ENCODE data around the gene DLK1.

The DLK1 gene

DNA sequence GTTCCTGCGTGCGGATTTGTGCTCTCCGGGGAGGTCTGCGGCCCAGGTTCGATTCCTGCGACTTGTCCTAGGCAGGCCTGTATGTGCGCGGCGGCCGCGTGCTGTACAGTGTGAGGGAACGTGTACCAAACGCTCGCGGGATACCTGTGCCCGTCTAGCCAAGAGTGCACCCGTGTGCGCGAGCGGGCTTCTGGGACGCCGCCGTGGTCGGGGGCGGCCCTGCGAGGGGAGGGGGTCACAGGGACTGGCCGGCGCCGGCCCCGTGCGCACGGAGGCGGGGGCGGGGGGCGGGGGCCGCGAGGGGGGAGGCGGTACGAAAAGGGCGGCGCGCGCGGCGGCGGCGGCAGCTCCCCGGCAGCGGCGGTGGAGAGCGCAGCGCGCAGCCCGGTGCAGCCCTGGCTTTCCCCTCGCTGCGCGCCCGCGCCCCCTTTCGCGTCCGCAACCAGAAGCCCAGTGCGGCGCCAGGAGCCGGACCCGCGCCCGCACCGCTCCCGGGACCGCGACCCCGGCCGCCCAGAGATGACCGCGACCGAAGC, at the start of gene DLK1:
Gene DLK1, plus strand, starts transcription at position 343 of the 536 bp plus-strand sequence. Its CDS starts 177 bp downstream, at position 520.
- no peak for DNase-seq (ENCODE audit: extremely low read depth in 1 of 2, low read depth in 1 of 2)

- no peak for DNase-seq (ENCODE audit: extremely low read depth in 1 of 2, low read depth in 1 of 2)
Measured at GRCh38 chr14:100677152-100677551, 49.5 kb upstream of the DLK1 start.

DNA sequence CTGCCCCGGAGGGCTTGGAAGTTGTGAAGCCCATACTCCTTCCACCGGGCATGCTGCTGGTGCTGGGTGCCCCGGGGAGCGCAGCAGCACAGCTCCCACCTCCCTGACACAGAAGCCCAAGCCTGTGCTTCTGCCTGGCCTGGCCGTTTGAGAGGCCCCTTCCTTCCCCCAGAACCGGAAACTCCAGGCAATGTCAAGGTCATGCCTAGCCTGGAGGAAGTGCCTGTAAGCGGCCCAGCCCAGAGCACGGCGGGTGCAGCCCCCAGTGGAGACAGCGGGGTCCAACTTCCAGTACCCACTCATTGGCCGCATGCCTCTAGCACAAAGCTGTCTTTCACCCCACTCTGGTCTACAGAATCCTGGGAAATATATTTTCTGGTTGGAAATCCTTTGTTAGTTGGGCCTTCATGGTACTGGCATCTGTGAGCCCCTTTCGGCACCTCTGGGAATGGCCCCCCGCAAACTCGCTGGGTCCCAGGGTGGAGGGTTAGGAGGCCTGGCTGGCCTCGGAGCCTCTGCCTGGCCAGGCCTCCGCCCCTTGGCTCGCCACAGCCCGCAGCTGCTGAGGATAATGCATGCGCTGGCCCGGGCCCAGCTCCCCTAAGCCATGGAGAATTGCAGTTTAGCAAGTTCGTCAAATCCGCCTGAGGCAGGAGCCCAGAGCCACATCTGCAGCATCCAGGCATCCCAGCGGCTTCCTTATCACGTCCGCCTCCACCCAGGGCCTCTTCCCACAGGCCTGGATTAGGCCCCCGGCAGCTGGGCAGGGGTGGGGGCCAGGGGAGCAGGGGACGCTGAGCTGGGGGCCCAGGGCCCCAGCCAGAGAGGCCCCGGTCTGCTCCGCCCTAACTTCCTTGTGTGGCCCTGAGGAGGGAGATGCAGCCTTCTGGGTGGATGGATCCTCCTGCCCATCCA, 48.9 kb upstream of the DLK1 start:
- DNase-seq (ENCODE audit: extremely low read depth in 1 of 2, low read depth in 1 of 2), result no peak

- DNase-seq (ENCODE audit: extremely low read depth in 1 of 2, low read depth in 1 of 2), result no peak
Measured at GRCh38 chr14:100678469-100678828, 48.2 kb upstream of the DLK1 start.

- DNase-seq (ENCODE audit: extremely low read depth in 1 of 2, low read depth in 1 of 2), result no peak
Measured at GRCh38 chr14:100679153-100679552, 47.5 kb upstream of the DLK1 start.

- no peak for DNase-seq (ENCODE audit: extremely low read depth in 1 of 2, low read depth in 1 of 2)
Measured at GRCh38 chr14:100679707-100680438, 46.8 kb upstream of the DLK1 start.

- DNase-seq (ENCODE audit: extremely low read depth in 1 of 2, low read depth in 1 of 2), result no peak
Measured at GRCh38 chr14:100680439-100681051, 46.1 kb upstream of the DLK1 start.

DNA sequence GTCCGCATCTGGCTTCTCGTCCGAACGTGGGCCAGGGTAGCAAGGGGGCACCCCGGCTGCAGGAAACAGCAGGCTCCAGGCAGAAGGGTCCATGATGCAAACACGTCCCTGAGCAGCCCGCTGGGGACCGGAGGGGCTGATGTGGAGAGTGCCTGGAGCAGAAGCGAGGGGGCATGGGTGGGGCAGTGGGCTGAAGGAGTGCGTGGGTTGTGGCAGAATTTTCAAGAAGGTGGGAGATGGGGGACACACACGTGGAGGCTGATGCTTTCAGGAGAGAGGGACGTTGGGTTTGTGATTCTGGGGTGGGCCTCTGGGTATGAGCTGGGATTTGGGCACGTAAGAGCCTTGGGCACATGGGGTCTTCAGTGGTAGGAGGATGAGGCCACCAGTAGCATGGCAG, 45.6 kb upstream of the DLK1 start:
- no peak for DNase-seq (ENCODE audit: extremely low read depth in 1 of 2, low read depth in 1 of 2)

DNA sequence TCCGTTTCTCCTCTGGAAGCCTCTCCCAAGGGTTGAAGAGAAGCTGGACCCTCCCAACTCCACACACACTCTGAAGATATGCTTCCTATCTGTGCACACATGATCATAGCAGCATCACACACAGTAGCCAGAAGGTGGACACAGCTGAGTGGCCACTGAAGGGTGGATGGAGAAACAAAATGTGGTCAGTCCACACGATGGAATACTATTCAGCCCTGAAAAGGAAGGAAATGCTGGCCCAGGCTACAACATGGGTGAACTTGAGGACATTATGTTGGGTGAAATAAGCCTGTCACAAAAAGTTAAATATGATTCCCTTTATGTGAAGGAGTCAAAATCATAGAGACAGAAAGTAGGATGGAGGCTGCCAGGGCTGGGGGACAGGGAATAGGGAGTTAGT, 43.9 kb upstream of the DLK1 start:
- DNase-seq (ENCODE audit: extremely low read depth in 1 of 2, low read depth in 1 of 2), result no peak

DNA sequence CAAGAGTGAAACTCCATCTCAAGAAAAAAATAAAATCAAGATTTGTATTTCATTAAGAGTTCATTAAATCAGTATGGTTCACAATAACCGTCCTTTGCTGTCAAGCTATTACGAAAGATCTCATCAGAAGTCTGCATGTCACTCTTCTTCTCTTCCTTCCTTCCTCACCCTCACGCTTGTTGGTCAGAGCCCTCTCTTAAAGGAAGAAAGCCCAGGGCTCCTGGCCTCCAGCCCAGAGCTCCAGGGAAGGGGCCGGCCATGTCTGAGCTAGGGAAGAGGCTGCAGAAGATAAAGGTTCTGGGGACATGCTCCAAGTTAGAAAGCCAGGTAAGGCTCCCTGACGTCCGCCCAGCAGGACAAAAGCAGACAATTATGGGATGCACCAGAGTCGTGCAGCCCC, 43.1 kb upstream of the DLK1 start:
- DNase-seq (ENCODE audit: extremely low read depth in 1 of 2, low read depth in 1 of 2), result no peak

DNA sequence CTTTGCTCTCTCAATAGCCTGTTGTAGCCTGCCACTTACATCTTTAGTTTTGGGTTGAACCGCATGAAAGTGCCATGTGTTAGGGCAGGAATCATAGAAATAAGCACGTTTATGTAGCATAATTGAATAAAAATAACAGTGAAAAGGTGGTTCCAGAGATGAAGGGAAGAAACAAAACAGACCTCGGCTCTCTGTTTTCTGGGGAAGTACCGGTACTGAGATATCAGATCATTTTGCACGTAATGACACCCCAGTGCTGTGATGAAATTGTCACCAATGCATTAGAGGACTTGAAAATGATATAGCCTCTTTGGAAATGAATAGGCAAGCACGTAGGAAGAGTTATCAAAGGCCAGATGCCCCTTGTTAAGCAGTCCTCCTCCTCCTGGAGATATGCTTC, 42.5 kb upstream of the DLK1 start:
- no peak for DNase-seq (ENCODE audit: extremely low read depth in 1 of 2, low read depth in 1 of 2)

- DNase-seq (ENCODE audit: extremely low read depth in 1 of 2, low read depth in 1 of 2), result no peak
Measured at GRCh38 chr14:100684961-100685360, 41.7 kb upstream of the DLK1 start.

DNA sequence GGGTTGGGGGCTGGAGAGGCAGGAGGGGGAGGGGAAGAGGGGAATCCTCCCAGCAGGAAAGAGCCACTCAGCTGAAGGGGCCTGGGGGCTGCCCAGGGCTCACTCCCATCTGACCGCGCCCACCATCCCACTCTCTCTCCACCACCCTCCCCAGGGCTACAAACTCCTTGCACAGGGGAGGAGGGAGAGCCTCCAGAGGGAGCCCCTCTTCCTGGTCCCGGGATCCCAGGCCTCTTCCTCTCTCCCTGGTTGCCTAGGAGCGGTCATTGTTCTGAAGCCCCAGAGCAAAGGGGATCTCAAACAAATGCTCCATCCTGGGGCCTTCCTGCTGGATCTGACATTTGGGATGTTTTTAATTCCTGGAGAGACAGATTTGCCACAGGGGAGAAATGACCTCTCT, 39.8 kb upstream of the DLK1 start:
- DNase-seq (ENCODE audit: extremely low read depth in 1 of 2, low read depth in 1 of 2), result no peak

DNA sequence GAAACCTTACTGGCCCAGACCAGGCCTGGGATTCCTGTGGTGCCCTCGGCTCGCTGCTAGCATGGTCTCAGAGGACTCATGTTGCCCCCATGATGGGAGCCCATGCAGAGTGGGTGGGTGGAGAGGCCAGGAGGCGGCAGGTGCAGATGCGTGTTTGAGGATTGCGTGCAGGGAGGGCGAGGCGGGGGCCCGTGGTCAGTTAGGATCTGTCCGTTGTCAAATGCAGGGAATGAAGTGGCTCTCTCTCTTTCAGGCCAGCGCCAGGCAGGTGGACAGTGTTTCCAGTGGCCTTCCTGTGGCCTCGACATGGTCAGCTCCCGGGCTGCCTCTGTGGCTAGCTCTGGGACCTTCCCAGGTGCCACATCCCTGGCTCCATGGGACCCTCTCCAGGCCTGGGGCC, 39.3 kb upstream of the DLK1 start:
- DNase-seq (ENCODE audit: extremely low read depth in 1 of 2, low read depth in 1 of 2), result no peak

GRCh38 chr14:100688051-100688450, 38.6 kb upstream of the DLK1 start:
- DNase-seq (ENCODE audit: extremely low read depth in 1 of 2, low read depth in 1 of 2), result no peak

DNA sequence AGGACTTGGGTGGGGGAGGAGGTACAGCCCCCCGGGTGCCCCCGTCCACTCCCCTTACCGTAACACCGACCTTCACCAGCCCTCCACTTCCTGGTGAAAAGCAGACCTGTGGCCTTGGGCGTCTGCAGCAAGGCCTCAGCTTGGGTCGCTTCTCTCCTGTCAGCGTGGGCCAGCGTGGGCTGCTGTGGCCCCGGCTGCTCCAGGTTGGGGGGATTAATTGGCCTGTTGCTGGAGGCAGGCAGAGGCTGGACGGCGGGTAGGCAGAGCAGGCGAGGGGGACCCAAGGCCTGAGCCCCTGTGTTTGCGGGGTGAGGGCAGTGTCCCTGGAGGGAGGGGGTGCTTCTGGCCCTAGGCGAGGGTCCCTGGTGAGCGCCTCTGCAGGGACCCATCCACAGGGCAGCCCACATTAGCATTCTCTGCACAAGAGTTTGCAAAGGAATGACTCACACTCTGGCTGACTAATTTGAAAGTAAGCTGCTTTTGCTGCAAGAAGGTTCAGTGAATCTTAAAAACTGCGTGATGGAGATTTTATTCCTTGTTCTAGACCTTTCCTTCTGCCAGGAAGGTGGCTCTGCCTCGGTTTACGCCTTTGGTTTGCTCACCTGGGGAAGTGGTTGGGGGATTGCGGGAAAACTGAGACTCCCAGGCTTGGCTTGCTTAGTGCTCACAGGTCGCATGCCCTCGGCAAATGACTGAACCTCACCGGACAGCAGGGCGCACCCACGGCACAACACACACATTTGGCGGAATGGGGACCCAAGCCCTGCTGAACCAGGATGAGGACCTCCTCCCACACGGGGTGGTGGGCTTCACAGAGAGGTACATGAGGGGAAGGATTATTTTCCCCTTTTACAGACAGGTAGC, 37.9 kb upstream of the DLK1 start:
- DNase-seq (ENCODE audit: extremely low read depth in 1 of 2, low read depth in 1 of 2), result no peak

DNA sequence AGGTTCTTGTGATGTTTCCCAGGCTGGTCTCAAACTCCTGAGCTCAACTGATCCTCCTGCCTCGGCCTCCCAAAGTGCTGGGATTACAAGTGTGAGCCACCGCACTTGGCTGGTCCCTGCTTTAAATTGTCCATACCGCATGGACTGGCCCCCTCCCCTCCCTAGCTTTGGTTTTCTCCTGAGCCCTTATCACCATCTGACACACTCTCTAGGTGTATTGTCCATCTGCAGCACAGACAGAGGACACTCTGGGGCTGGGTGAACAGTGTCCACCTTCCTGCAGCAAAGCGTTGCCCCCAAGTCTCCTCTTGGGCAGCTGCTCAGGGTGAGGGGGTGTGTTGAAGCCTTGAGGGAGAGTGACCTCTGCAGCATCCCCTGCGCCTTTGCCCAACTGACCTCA, 36.0 kb upstream of the DLK1 start:
- DNase-seq (ENCODE audit: extremely low read depth in 1 of 2, low read depth in 1 of 2), result no peak

DNA sequence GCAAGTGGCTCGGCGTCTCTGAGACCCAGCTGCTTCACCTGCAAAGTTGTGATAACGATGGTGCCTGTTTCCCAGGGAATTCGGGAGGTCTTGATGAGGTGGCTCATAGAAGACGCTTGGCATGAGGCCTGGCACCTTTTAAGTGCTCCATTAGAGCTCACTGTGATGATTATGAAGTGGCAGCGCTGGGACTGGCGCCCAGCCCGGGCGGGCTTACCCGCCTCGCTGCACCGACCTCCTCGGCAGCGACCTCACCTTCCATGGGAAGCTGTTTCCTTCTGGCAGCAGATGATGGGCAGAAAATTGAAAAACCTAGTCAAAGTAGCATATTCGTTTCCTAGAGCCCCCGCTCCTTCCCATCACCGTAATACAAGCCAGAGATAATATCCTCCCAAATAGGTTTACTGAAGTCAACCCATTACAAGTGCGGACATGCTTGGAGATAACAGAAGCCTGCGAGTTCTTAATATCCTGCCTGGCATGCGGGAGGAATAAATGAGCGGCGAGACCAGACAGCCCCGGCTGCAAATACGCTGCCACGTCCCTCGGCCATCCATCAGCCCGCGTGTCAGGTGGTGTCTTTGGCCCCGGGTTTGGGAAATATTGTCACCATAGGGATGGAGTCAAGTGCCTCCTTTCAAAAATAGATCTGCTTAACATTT, 35.2 kb upstream of the DLK1 start:
- no peak for DNase-seq (ENCODE audit: extremely low read depth in 1 of 2, low read depth in 1 of 2)

- DNase-seq (ENCODE audit: extremely low read depth in 1 of 2, low read depth in 1 of 2), result no peak
Measured at GRCh38 chr14:100692256-100692655, 34.4 kb upstream of the DLK1 start.
